Breast epithelium (tissue), 4 donors: ENCODE data around the gene AKAP9. TPM values are rescaled to one million over a fixed set of nuclear protein-coding genes. Genes with fewer than 3 reads are reported as not detected.
"Not testable (repeated sequence)": the region's sequence is repeated elsewhere in the genome, so short reads cannot be mapped to it uniquely, and the experiment has no call there.

ENCODE experiments used
- DNase-seq, 2 donors: peaks; one replicate each; pipeline ENCODE4 v3.0.0-alpha.2; 2019; ENCODE audit warnings: low spot score in 2 of 2
- H3K27ac ChIP-seq, 2 donors: fragments of 200-600 bp; sonication (generic) in 1 of 2; one replicate each; pipeline ENCODE4 v1.5.1; 2016 to 2019; ENCODE audit warnings: mild to moderate bottlenecking in 1 of 2
- H3K27me3 ChIP-seq, 2 donors: fragments of 200-600 bp; sonication (generic) in 1 of 2; one replicate each; pipeline versions ENCODE4 v1.5.1 to v1.6.0; 2017 to 2019; ENCODE audit warnings: control low read depth in 1 of 2, mild to moderate bottlenecking in 1 of 2
- H3K36me3 ChIP-seq: fragments of 200-600 bp; one replicate; pipeline ENCODE4 v1.5.1; 2019
- H3K4me1 ChIP-seq, 2 donors: fragments of 200-600 bp; sonication (generic); one replicate each; pipeline ENCODE4 v1.5.1; 2016 to 2019; ENCODE audit warnings: control low read depth in 1 of 2
- H3K4me3 ChIP-seq, 3 donors: fragments of 200-600 bp; sonication (generic); 1 replicate in 2 of 3; 2 replicates in 1 of 3; pipeline ENCODE4 v1.5.1; 2016 to 2019; ENCODE audit warnings: mild to moderate bottlenecking in 3 of 3, moderate library complexity in 2 of 3
- H3K9me3 ChIP-seq, 2 donors: fragments of 200-600 bp; sonication (generic) in 1 of 2; one replicate each; pipeline ENCODE4 v1.5.1; 2016 to 2019; ENCODE audit warnings: control low read depth in 1 of 2
- CTCF ChIP-seq, 3 donors: fragments of 450-650 bp; IDR thresholded peaks; one replicate each; pipeline ENCODE4 v1.5.1; 2016 to 2017; ENCODE audit warnings: antibody characterized with exemption in 3 of 3, mild to moderate bottlenecking in 3 of 3, moderate library complexity in 3 of 3
- POLR2A ChIP-seq: fragments of 450-650 bp; IDR thresholded peaks from one replicate; pipeline ENCODE4 v1.6.1; 2016; ENCODE audit warnings: antibody characterized with exemption, mild to moderate bottlenecking, moderate library complexity
- POLR2AphosphoS5 ChIP-seq, 3 donors: sonication (generic); formaldehyde crosslinking; IDR thresholded peaks; one replicate each; pipeline ENCODE4 v1.6.1; 2017; ENCODE audit warnings: antibody characterized with exemption in 3 of 3
- intact Hi-C: fragments of 100-400 bp; cut with DNase I; formaldehyde crosslinking; loops from one replicate; pipeline ENCODE4 v1.15.1; 2023; ENCODE audit warnings: low total_unique reads
- total RNA-seq, 3 donors: library from RNA; depleted of rRNA; stranded (reverse); fragments of >200 nt; gene quantifications; one replicate each; pipeline ENCODE4 v1.1.0, GENCODE V29; 2016

AKAP9 gene
- total RNA-seq, 3 donors from 2014 or later = 73.3 to 193 (median 124) TPM

GRCh38 chr7:91957232-91957631 is 16.6 kb downstream of the AKAP9 start:
- Histone ChIP-seq H3K4me3 (no peak overlapping the region), H3K4me1 (peaks cover 0 to 6% of the 10 kb centered on the region in 2 donors), H3K36me3 (no peaks in the 10 kb centered on the region), H3K27me3 (no peaks in the 10 kb centered on the region), H3K27ac (no peak overlapping the region), H3K9me3 (no peaks in the 10 kb centered on the region)
- TF ChIP-seq POLR2A (no peak), POLR2AphosphoS5 (IDR thresholded peaks at IDR 0.05) (no peak), CTCF (IDR thresholded peaks at IDR 0.05) (no peak)
- no peak for DNase-seq
- intact Hi-C loops = no loop called here

- H3K9me3 ChIP-seq = no peaks in the 10 kb centered on the region
- H3K27me3 ChIP-seq = no peaks in the 10 kb centered on the region
- DNase-seq = no peak
- H3K4me3 ChIP-seq = no peak overlapping the region
- intact Hi-C loops = no loop called here
- no peaks in the 10 kb centered on the region for H3K4me1 ChIP-seq
- no peaks in the 10 kb centered on the region for H3K36me3 ChIP-seq
- no peak overlapping the region for H3K27ac ChIP-seq
- TF ChIP-seq POLR2A = no peak
- TF ChIP-seq POLR2AphosphoS5 (IDR thresholded peaks at IDR 0.05) = no peak
- TF ChIP-seq CTCF (IDR thresholded peaks at IDR 0.05) = no peak
Observed at GRCh38 chr7:91957823-91958222, 17.2 kb downstream of the AKAP9 start.

GRCh38 chr7:91959023-91959422 is 18.4 kb downstream of the AKAP9 start:
- Histone ChIP-seq H3K4me1 (no peaks in the 10 kb centered on the region), H3K9me3 (no peaks in the 10 kb centered on the region), H3K27ac (no peak overlapping the region), H3K27me3 (no peaks in the 10 kb centered on the region), H3K4me3 (no peak overlapping the region), H3K36me3 (no peaks in the 10 kb centered on the region)
- no peak for DNase-seq
- intact Hi-C loops = no loop called here
- TF ChIP-seq POLR2A = no peak
- TF ChIP-seq CTCF (IDR thresholded peaks at IDR 0.05) = no peak
- no peak for TF ChIP-seq POLR2AphosphoS5 (IDR thresholded peaks at IDR 0.05)

GRCh38 chr7:91961816-91962215 is 21.2 kb downstream of the AKAP9 start:
- H3K4me3 ChIP-seq = no peak overlapping the region
- H3K27ac ChIP-seq = no peak overlapping the region
- no peaks in the 10 kb centered on the region for H3K9me3 ChIP-seq
- intact Hi-C loops = no loop called here
- no peaks in the 10 kb centered on the region for H3K27me3 ChIP-seq
- no peak for DNase-seq
- H3K36me3 ChIP-seq = no peaks in the 10 kb centered on the region
- TF ChIP-seq POLR2A (no peak), CTCF (IDR thresholded peaks at IDR 0.05) (no peak), POLR2AphosphoS5 (IDR thresholded peaks at IDR 0.05) (no peak)
- no peaks in the 10 kb centered on the region for H3K4me1 ChIP-seq

GRCh38 chr7:91962419-91962818 is 21.8 kb downstream of the AKAP9 start:
- Histone ChIP-seq H3K27ac (no peak overlapping the region), H3K27me3 (no peaks in the 10 kb centered on the region), H3K4me1 (no peaks in the 10 kb centered on the region), H3K4me3 (no peak overlapping the region), H3K36me3 (no peaks in the 10 kb centered on the region), H3K9me3 (no peaks in the 10 kb centered on the region)
- intact Hi-C loops = no loop called here
- no peak for DNase-seq
- TF ChIP-seq POLR2AphosphoS5 (IDR thresholded peaks at IDR 0.05) = no peak
- TF ChIP-seq CTCF (IDR thresholded peaks at IDR 0.05) = no peak
- no peak for TF ChIP-seq POLR2A

GRCh38 chr7:91967513-91967912 is 26.9 kb downstream of the AKAP9 start:
- H3K27ac ChIP-seq, H3K27me3 ChIP-seq, H3K4me1 ChIP-seq, intact Hi-C loops, DNase-seq, H3K9me3 ChIP-seq, H3K36me3 ChIP-seq, H3K4me3 ChIP-seq: not testable (repeated sequence)
